Stimulated activated CD8-positive, alpha-beta memory T cell treated with anti-CD3 and anti-CD28 coated beads, Interleukin-7, amount 100 ng/mL, for 48 hours (primary cell): ENCODE results near the gene KCNK3.

Experiments
- DNase-seq, 2 donors: peaks; one replicate each; pipeline ENCODE4 v3.0.0-alpha.2; 2020; ENCODE audit warnings: low read depth in 1 of 2; ENCODE audit errors: extremely low read depth in 1 of 2

KCNK3 gene

GRCh38 chr2:26711457-26712161, 19.1 kb downstream of the KCNK3 start:
- no peak for DNase-seq

GRCh38 chr2:26712486-26713465, 20.3 kb downstream of the KCNK3 start:
- no peak for DNase-seq

- DNase-seq: no peak
These were observed 23.2 kb downstream of the KCNK3 start for GRCh38 chr2:26715528-26716270.

GRCh38 chr2:26716340-26716739, 23.8 kb downstream of the KCNK3 start:
- no peak for DNase-seq

GRCh38 chr2:26716769-26717168, 24.2 kb downstream of the KCNK3 start:
- DNase-seq: no peak

GRCh38 chr2:26717362-26717761, 24.8 kb downstream of the KCNK3 start:
- no peak for DNase-seq

GRCh38 chr2:26718949-26719686, 26.6 kb downstream of the KCNK3 start:
- DNase-seq: no peak

- DNase-seq: no peak
These were observed 28.0 kb downstream of the KCNK3 start for GRCh38 chr2:26720322-26721114.

GRCh38 chr2:26721115-26722032, 28.9 kb downstream of the KCNK3 start:
- DNase-seq: no peak

GRCh38 chr2:26722328-26722727, 29.8 kb downstream of the KCNK3 start:
- DNase-seq: no peak

GRCh38 chr2:26722911-26723310, 30.4 kb downstream of the KCNK3 start:
- no peak for DNase-seq

- DNase-seq: no peak
These were observed 31.0 kb downstream of the KCNK3 start for GRCh38 chr2:26723475-26723874.

GRCh38 chr2:26723991-26724750, 31.6 kb downstream of the KCNK3 start:
- no peak for DNase-seq

GRCh38 chr2:26724784-26725520, 32.4 kb downstream of the KCNK3 start:
- DNase-seq: no peak

GRCh38 chr2:26725521-26725820, 32.9 kb downstream of the KCNK3 start:
- no peak for DNase-seq

GRCh38 chr2:26726228-26726627, 33.7 kb downstream of the KCNK3 start:
- no peak for DNase-seq
